GM12878 (cell line): ENCODE data around the gene SH3BP5. TPM values are rescaled to one million over a fixed set of nuclear protein-coding genes. Genes with fewer than 3 reads are reported as not detected.

ENCODE experiments used
- ATAC-seq: fragments of 200-7000 bp; cut with Tn5 transposase; 3 replicates; pipeline ENCODE4 v1.9.1; 2020; ENCODE audit warnings: mild to moderate bottlenecking, moderate library complexity
- BruUV-seq: library from RNA; stranded (reverse); fragments of 400-500 nt; replicated peaks from 2 replicates; lab custom pipeline; 2021; lab: Mats Ljungman, UMichigan
- CTCF ChIA-PET: fragments of 300-600 bp; sonication (Branson Sonifier 250); formaldehyde crosslinking; extraction: SDS; loops from one replicate; lab custom pipeline; 2021; ENCODE audit warnings: inconsistent platforms; lab: Yijun Ruan, JAX
- POLR2A ChIA-PET: fragments of 350-600 bp; formaldehyde crosslinking; extraction: SDS; loops from one replicate; lab custom pipeline; 2021; ENCODE audit warnings: inconsistent platforms; lab: Charles Lee
- RAD21 ChIA-PET: fragments of 300-600 bp; sonication (Branson Sonifier 250); formaldehyde crosslinking; loops from one replicate; lab custom pipeline; 2023; ENCODE audit warnings: antibody characterized with exemption; ENCODE audit not compliant: unreplicated experiment; lab: Charles Lee
- SMC1A ChIA-PET: fragments of 300-600 bp; sonication (Branson Sonifier 250); formaldehyde crosslinking; loops from one replicate; lab custom pipeline; 2023; ENCODE audit not compliant: unreplicated experiment, uncharacterized antibody; lab: Charles Lee
- DNase-seq: peaks from one replicate; pipeline ENCODE4 v3.0.0-alpha.2; 2011; ENCODE audit warnings: low read depth, low spot score
- FAIRE-seq: peaks from 3 replicates; lab custom pipeline; 2011; peaks lifted over from hg19 to GRCh38; lab: Jason Lieb, UNC
- H2AFZ ChIP-seq: 2 replicates; pipeline ENCODE4 v1.6.0; 2011; ENCODE audit warnings: low read depth, low read length, control low read depth; ENCODE audit not compliant: control insufficient read depth
- H3K27ac ChIP-seq: 2 replicates; pipeline ENCODE4 v1.5.1; 2011; ENCODE audit warnings: control low read depth; ENCODE audit not compliant: control insufficient read depth, insufficient read depth
- H3K27me3 ChIP-seq, 2 experiments: replicated peaks in 1 of 2; 2 replicates each; pipeline versions ENCODE4 v1.6.0 to v1.6.1; 2011; ENCODE audit warnings: low read length in 1 of 2; ENCODE audit not compliant: control insufficient read depth in 2 of 2, insufficient read depth in 2 of 2
- H3K36me3 ChIP-seq, 2 experiments: 2 replicates each; pipeline ENCODE4 v1.5.1; 2011; ENCODE audit warnings: low read length in 1 of 2; ENCODE audit not compliant: control insufficient read depth in 2 of 2, insufficient read depth in 2 of 2
- H3K4me1 ChIP-seq: 2 replicates; pipeline ENCODE4 v1.6.1; 2011; ENCODE audit warnings: mild to moderate bottlenecking, low read length, moderate library complexity, mixed read lengths; ENCODE audit not compliant: control insufficient read depth, insufficient read depth
- H3K4me2 ChIP-seq: 2 replicates; pipeline ENCODE4 v1.6.0; 2011; ENCODE audit warnings: control low read depth; ENCODE audit not compliant: control insufficient read depth, insufficient read depth
- H3K4me3 ChIP-seq: fragments of 200-600 bp; sonication (generic); 2 replicates; pipeline ENCODE4 v1.5.1; 2016
- H3K79me2 ChIP-seq: 2 replicates; pipeline ENCODE4 v1.6.0; 2011; ENCODE audit warnings: low read length; ENCODE audit not compliant: control insufficient read depth, insufficient read depth
- H3K9ac ChIP-seq: 2 replicates; pipeline ENCODE4 v1.8.0; 2011; ENCODE audit warnings: low read length, control low read depth, mixed read lengths; ENCODE audit not compliant: control insufficient read depth, insufficient read depth
- H3K9me3 ChIP-seq: replicated peaks from 3 replicates; pipeline ENCODE4 v1.5.1; 2011; ENCODE audit warnings: mild to moderate bottlenecking, low read length; ENCODE audit not compliant: control insufficient read depth, insufficient read depth
- H4K20me1 ChIP-seq: 2 replicates; pipeline ENCODE4 v1.6.0; 2011; ENCODE audit not compliant: control insufficient read depth, insufficient read depth
- ATF7 ChIP-seq: fragments of 450-650 bp; IDR thresholded peaks from 2 replicates; pipeline ENCODE4 v1.6.1; 2016; ENCODE audit warnings: low read depth, mild to moderate bottlenecking
- EP300 ChIP-seq, 2 experiments: fragments of 150-350 bp in 1 of 2; IDR thresholded peaks; 2 replicates each; pipeline ENCODE4 v1.6.1; 2011 to 2012; ENCODE audit warnings: low read depth in 2 of 2, low read length in 2 of 2, borderline replicate concordance in 1 of 2, improper control_type of control experiment in 1 of 2, inconsistent platforms in 1 of 2; ENCODE audit not compliant: control insufficient read depth in 1 of 2
- MYB ChIP-seq: fragments of 150-350 bp; IDR thresholded peaks from 2 replicates; pipeline ENCODE4 v1.6.1; 2014; ENCODE audit warnings: mild to moderate bottlenecking, low read depth, low read length, borderline replicate concordance
- WGBS: methylation state at CpG from one replicate; pipeline ENCODE4 v1.1.6; 2016; ENCODE audit warnings: low lambda C conversion rate; ENCODE audit not compliant: insufficient replicate concordance, insufficient coverage; ENCODE audit errors: missing lambda C conversion rate; 5-methylcytosine and 5-hydroxymethylcytosine counted together
- in situ Hi-C: fragments of 300-500 bp; cut with MboI; formaldehyde crosslinking; loops from 9 replicates; pipeline ENCODE4 v1.14.3; 2018; ENCODE audit warnings: mixed read lengths
- intact Hi-C: fragments of 100-400 bp; cut with micrococcal nuclease; formaldehyde crosslinking; loops from one replicate; pipeline ENCODE4 v1.14.2; 2022; ENCODE audit not compliant: unreplicated experiment
- polyA plus RNA-seq, 11 experiments: library from polyadenylated mRNA; depleted of rRNA in 4 of 11; unstranded in 6 of 11; stranded (reverse) in 5 of 11; fragments of >200 nt; fragmentation: Nextera tagmentation in 4 of 11; fragmentation: Illumina TruSeq in 1 of 11; extraction: Ambion mirVana in 4 of 11; extraction: Trizol in 1 of 11; gene quantifications; 1 replicate in 1 of 11; 2 replicates in 10 of 11; pipeline versions ENCODE4 v1.2.1 to v1.2.3, GENCODE V29; 2011 to 2016; ENCODE audit warnings: inconsistent platforms in 2 of 11, missing spikeins in 2 of 11, low read depth in 1 of 11
- total RNA-seq, 4 experiments: library from RNA; depleted of rRNA in 3 of 4; stranded (reverse); fragments of >200 nt in 3 of 4; fragmentation: Illumina TruSeq in 1 of 4; extraction: Trizol in 1 of 4; gene quantifications; 2 replicates each; pipeline versions ENCODE4 v1.2.1 to v1.2.3, GENCODE V29; 2013 to 2021
- TF ChIP-seq, protein P1 (sequence below): fragments of 450-650 bp; IDR thresholded peaks from 2 replicates; pipeline ENCODE4 v1.6.1; 2017; ENCODE audit warnings: mild to moderate bottlenecking, low read depth, inconsistent platforms; ENCODE audit not compliant: poor library complexity, severe bottlenecking
- TF ChIP-seq, protein P2 (sequence below): fragments of 450-650 bp; IDR thresholded peaks from 2 replicates; pipeline ENCODE4 v1.6.1; 2016; ENCODE audit warnings: mild to moderate bottlenecking

The SH3BP5 gene
- total and polyA plus RNA-seq, 10 of the 15 experiments (the other 5 are each of a cell fraction or from before 2014, with no cell fraction given) = 14.9 to 87.5 (median 43.7) TPM

DNA sequence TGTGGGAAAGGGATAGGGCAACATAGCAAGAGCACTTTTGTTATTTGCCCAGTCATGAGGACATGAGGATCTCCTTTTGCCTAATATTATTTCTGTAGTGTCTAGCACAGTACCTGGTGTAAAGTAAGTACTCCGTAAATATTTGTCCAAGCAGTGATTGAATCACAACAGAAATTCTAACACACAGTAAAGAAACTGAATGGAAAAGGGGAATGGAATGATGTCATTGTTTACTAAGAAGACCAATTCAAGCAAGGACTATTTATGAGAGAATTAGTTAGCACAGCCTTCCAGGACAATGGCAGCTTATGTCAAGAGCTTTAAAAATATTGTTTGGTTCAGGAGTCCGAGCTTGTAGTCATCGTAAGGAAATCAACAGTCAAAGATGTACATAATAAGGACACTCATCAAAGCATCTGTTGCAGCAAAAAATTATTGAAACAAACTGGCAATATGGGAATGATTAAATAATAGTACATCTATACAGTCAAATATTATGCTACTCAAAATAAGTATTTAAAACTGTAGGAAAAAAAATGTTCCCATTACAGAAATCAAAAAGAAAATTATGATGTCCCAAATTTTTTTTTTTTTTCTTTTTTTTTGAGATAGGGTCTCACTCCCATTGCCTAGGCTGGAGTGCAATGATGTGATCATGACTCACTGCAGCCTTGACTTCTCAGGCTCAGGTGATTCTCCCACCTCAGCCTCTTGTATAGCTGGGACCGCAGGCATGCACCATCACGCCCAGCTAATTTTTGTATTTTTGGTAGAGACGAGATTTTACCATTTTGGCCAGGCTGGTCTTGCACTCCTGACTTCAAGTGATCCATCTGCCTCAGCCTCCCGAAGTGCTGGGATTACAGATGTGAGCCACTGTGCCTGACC, 108.5 kb downstream of the SH3BP5 start:
- Histone ChIP-seq H3K9ac (no peak overlapping the region), H4K20me1 (no peaks in the 10 kb centered on the region), H2AFZ (no peak overlapping the region), H3K27me3 (no peaks in the 10 kb centered on the region), H3K27ac (no peak overlapping the region), H3K36me3 (peaks cover 2 to 17% of the 10 kb centered on the region in 2 experiments), H3K9me3 (no peaks in the 10 kb centered on the region), H3K4me3 (no peak overlapping the region), H3K79me2 (no peaks in the 10 kb centered on the region), H3K4me2 (no peak overlapping the region), H3K4me1 (no peaks in the 10 kb centered on the region)
- in situ Hi-C loops = no loop called here
- ChIA-PET POLR2A (no interaction called here), SMC1A (interaction anchor here (0.7 to 1.5 kb wide), 3 partner anchors 15 to 191 kb away, joined by 3 read pairs; no protein-coding TSS in a partner anchor), CTCF (interaction anchor here (0.8 to 1.5 kb wide), 4 partner anchors 20 to 122 kb away, joined by 3 to 5 read pairs (median 4); no protein-coding TSS in a partner anchor), RAD21 (no interaction called here)
- 95% methylated on average over 7 of the region's 7 CpGs for whole genome bisulfite sequencing
- BruUV-seq = TSS peak; percentile 29
- no peak for ATAC-seq
- no peak for FAIRE-seq
- no peak for TF ChIP-seq EP300 (IDR thresholded peaks at IDR 0.05; ENCODE audit: borderline replicate concordance in 1 of 2, control insufficient read depth in 1 of 2, low read depth in 2 of 2, low read length in 2 of 2)
- TF ChIP-seq ATF7 = peak; percentile 23; the same call in 1 of the 2 replicates
- DNase-seq = no peak
- intact Hi-C loops = no loop called here

DNA sequence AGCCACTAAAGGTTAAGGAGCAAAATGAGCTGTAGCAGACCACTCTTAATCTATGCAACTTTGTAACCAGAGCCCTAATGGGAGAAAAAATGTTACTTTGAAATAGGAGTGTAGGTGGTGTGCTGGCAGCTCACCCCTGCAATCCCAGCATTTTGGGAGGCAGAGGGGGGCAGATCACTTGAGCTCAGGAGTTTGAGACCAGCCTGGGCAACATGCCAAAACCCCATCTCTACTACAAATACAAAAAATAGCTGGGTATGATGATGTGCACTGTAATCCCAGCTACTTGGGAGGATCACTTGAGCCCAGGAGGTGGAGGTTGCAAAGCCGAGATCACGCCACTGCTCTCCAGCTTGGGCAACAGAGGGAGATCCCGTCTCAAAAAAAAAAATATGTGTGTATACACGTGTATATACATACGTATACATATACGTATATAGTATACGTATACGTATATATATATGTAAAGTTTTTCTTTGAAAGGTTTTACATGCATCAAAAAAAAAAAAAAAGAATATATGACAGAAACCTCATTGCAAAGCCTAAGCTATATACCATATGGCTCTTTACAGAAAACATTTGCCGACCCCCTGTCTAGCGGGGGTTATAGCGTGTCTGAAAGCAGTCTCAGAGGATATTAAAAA, 110.7 kb downstream of the SH3BP5 start:
- Histone ChIP-seq H3K27me3 (no peaks in the 10 kb centered on the region), H2AFZ (no peak overlapping the region), H3K4me1 (no peaks in the 10 kb centered on the region), H3K4me2 (no peak overlapping the region), H3K36me3 (peaks cover 5 to 7% of the 10 kb centered on the region in 2 experiments), H3K4me3 (no peak overlapping the region), H4K20me1 (no peaks in the 10 kb centered on the region), H3K27ac (no peak overlapping the region), H3K79me2 (no peaks in the 10 kb centered on the region), H3K9ac (no peak overlapping the region), H3K9me3 (no peaks in the 10 kb centered on the region)
- FAIRE-seq (no peak), DNase-seq (no peak), ATAC-seq (no peak)
- POLR2A ChIA-PET = interaction anchor here (0.7 to 1.2 kb wide), 3 partner anchors 15 to 22 kb away, joined by 3 to 4 read pairs (median 4); partner anchors contain the start of gene CAPN7
- WGBS = 91% methylated on average over 11 of the region's 11 CpGs
- RAD21 ChIA-PET = interaction anchor here (0.6 to 1.8 kb wide), 3 partner anchors 16 to 296 kb away, joined by 3 to 5 read pairs (median 4); partner anchors contain the start of gene CAPN7
- CTCF ChIA-PET = interaction anchor here (0.6 to 2.8 kb wide), 10 partner anchors 12 to 386 kb away, joined by 3 to 13 read pairs (median 5); partner anchors contain the start of gene CAPN7
- in situ Hi-C loops = no loop called here
- SMC1A ChIA-PET = interaction anchor here (0.6 to 2.1 kb wide), 12 partner anchors 11 to 184 kb away, joined by 3 to 8 read pairs (median 4); partner anchors contain the start of gene CAPN7
- no TSS peak for BruUV-seq
- intact Hi-C loops = no loop called here
- no peak for TF ChIP-seq MYB
- TF ChIP-seq, protein P1, sequence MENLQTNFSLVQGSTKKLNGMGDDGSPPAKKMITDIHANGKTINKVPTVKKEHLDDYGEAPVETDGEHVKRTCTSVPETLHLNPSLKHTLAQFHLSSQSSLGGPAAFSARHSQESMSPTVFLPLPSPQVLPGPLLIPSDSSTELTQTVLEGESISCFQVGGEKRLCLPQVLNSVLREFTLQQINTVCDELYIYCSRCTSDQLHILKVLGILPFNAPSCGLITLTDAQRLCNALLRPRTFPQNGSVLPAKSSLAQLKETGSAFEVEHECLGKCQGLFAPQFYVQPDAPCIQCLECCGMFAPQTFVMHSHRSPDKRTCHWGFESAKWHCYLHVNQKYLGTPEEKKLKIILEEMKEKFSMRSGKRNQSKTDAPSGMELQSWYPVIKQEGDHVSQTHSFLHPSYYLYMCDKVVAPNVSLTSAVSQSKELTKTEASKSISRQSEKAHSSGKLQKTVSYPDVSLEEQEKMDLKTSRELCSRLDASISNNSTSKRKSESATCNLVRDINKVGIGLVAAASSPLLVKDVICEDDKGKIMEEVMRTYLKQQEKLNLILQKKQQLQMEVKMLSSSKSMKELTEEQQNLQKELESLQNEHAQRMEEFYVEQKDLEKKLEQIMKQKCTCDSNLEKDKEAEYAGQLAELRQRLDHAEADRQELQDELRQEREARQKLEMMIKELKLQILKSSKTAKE = no peak
- TF ChIP-seq, protein P2, sequence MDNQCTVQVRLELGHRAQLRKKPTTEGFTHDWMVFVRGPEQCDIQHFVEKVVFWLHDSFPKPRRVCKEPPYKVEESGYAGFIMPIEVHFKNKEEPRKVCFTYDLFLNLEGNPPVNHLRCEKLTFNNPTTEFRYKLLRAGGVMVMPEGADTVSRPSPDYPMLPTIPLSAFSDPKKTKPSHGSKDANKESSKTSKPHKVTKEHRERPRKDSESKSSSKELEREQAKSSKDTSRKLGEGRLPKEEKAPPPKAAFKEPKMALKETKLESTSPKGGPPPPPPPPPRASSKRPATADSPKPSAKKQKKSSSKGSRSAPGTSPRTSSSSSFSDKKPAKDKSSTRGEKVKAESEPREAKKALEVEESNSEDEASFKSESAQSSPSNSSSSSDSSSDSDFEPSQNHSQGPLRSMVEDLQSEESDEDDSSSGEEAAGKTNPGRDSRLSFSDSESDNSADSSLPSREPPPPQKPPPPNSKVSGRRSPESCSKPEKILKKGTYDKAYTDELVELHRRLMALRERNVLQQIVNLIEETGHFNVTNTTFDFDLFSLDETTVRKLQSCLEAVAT = no peak
